Peyer's patch (tissue), 4 donors: ENCODE results near the gene NFATC3. TPM values are rescaled to one million over a fixed set of nuclear protein-coding genes. Genes with fewer than 3 reads are reported as not detected.

Experiments
- DNase-seq, 3 donors: peaks; one replicate each; pipeline ENCODE4 v3.0.0-alpha.2; 2017 to 2019
- H3K27ac ChIP-seq, 4 donors: fragments of 200-600 bp; sonication (generic); one replicate each; pipeline ENCODE4 v1.5.1; 2016 to 2019
- H3K27me3 ChIP-seq, 2 donors: fragments of 200-600 bp; sonication (generic); one replicate each; pipeline ENCODE4 v1.5.1; 2019
- H3K36me3 ChIP-seq, 3 donors: fragments of 200-600 bp; sonication (generic); one replicate each; pipeline ENCODE4 v1.5.1; 2016 to 2019
- H3K4me1 ChIP-seq, 4 donors: fragments of 200-600 bp; sonication (generic); one replicate each; pipeline ENCODE4 v1.5.1; 2016 to 2019
- H3K4me3 ChIP-seq, 4 donors: fragments of 200-600 bp; sonication (generic); 1 replicate in 3 of 4; 2 replicates in 1 of 4; pipeline ENCODE4 v1.5.1; 2016 to 2019; ENCODE audit warnings: mild to moderate bottlenecking in 1 of 4
- H3K9me3 ChIP-seq, 4 donors: fragments of 200-600 bp; sonication (generic); one replicate each; pipeline ENCODE4 v1.5.1; 2016 to 2019; ENCODE audit warnings: mild to moderate bottlenecking in 1 of 4
- POLR2A ChIP-seq, 2 donors: fragments of 450-650 bp; IDR thresholded peaks; one replicate each; pipeline ENCODE4 v1.5.1; 2017; ENCODE audit warnings: antibody characterized with exemption in 2 of 2, mild to moderate bottlenecking in 2 of 2, moderate library complexity in 2 of 2
- total RNA-seq, 4 donors: library from RNA; depleted of rRNA; stranded (reverse); fragments of >200 nt; gene quantifications; one replicate each; pipeline ENCODE4 v1.1.0, GENCODE V29; 2016
- TF ChIP-seq, protein P1 (sequence below), 6 experiments: fragments of 450-650 bp in 4 of 6; fragments of 200-600 bp in 2 of 6; sonication (generic) in 1 of 6; IDR thresholded peaks; one replicate each; pipeline ENCODE4 v1.5.1; 2017 to 2019; ENCODE audit warnings: antibody characterized with exemption in 6 of 6, mild to moderate bottlenecking in 3 of 6, moderate library complexity in 1 of 6

Gene NFATC3
- total RNA-seq, 4 donors from 2014 or later = 40.5 to 72.0 (median 61.0) TPM

DNA sequence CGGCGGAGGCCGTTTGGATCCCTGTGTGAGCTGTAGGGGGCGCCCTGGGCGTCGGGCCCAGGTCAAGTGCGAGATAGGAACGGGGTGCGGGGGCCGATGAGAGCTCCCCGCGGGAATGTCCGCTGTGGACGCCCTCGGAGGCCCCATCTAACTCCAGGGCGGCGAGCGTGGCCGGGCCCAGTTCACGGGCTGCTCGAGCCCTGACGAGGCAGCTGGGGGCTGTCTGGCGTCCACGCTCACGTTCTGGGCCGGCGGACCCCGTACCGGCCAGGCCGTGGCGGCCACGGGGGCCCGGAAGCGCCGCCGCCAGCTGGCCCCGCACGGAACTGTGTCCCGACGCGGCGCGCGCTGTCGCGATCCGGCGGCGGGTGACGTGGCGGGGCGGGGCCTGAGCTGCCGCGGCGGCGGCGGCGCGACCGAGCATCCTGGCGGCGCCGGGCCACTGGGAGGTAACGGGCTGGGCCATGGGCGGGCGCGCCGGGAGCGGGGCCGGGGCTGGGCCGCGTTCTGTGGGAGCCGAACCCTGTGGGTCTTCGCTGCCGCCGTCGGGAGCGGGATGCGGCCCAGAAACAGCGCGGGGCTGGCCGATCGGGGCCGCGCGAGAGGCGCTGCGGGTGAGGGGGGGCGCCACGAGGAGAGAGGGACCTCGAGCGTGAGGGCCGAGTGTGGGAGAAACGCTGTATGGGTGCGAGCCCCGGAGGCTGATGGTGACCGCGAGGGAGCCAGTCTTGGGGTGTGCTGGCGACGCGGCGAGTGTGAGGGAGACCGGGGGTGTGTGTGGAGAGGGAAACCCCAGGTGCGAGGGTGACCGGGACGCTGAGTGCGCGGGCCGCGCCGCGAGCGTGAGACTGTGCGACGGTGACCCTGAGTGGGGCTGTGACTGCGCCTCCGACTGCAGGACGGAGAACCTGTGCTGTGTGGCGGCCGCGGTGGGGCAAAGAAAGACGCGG lies 179.2 kb downstream of the NFATC3 start, which contains the start of gene SLC7A6:
TSS of gene SLC7A6 (plus strand) at position 399 of the 950 bp plus-strand sequence. CDS start 10,201 bp downstream, outside the sequence.
- peak; percentile 81 to 89 (median 85) for DNase-seq
- H3K27me3 ChIP-seq = no peaks in the 10 kb centered on the region
- TF ChIP-seq, protein P1, sequence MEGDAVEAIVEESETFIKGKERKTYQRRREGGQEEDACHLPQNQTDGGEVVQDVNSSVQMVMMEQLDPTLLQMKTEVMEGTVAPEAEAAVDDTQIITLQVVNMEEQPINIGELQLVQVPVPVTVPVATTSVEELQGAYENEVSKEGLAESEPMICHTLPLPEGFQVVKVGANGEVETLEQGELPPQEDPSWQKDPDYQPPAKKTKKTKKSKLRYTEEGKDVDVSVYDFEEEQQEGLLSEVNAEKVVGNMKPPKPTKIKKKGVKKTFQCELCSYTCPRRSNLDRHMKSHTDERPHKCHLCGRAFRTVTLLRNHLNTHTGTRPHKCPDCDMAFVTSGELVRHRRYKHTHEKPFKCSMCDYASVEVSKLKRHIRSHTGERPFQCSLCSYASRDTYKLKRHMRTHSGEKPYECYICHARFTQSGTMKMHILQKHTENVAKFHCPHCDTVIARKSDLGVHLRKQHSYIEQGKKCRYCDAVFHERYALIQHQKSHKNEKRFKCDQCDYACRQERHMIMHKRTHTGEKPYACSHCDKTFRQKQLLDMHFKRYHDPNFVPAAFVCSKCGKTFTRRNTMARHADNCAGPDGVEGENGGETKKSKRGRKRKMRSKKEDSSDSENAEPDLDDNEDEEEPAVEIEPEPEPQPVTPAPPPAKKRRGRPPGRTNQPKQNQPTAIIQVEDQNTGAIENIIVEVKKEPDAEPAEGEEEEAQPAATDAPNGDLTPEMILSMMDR (IDR thresholded peaks at IDR 0.05) = peak; percentile 25 to 75 (median 70)
- peak in 1 of 2 donors; percentile 54 for TF ChIP-seq POLR2A (IDR thresholded peaks at IDR 0.05)
- peak within 1 kb of the TSS; percentile 96 to 99 (median 98) for H3K27ac ChIP-seq
- peak within 1 kb of the TSS; percentile 81 to 91 (median 82) for H3K4me3 ChIP-seq
- peaks cover 0 to 37% (median 9%) of the 10 kb centered on the region in 4 donors for H3K4me1 ChIP-seq
- no peaks in the 10 kb centered on the region for H3K9me3 ChIP-seq
- H3K36me3 ChIP-seq = peaks cover 0 to 11% (median 0%) of the 10 kb centered on the region in 3 donors

DNA sequence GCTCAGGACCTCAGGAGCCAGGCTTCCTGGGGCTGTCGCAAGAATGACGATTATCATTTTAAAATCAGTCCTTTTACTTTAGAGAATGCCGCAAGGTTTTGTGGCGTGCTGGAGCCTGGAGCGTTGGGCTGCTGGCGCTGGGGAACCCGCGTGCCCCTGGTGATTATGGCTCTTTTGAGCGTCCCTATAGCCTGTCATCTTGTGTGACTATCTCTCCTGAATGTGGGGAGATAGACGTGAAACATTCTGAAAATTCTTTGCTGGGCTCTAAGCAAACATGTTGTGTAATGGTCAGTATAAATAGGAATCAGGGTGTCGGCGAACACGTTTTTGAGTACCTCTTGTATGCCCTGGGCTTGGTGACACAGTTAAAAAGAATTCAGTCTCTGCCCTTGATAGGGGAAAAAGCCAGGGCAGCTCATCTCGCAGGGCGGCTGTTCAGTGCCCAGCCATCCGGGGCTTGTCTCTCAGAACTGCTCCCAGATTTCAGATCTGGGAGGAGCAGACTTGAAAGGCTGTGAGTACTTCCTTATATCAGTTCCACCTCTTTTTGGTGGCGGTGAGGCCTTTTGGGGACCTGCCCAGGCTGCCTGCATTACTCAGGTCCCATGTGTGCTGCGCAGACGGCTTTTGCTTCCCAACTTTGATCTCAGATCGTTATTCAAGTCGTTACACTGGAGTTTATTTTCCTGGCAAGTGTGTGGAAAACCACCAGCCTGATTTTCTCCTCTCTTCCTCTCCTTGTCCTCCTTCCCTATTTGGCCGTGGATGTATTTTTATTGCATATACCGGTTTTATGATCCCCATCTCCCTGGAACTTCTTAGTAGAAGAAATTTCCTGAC lies 180.1 kb downstream of the NFATC3 start:
- H3K36me3 ChIP-seq = peaks cover 0 to 2% (median 0%) of the 10 kb centered on the region in 3 donors
- no peaks in the 10 kb centered on the region for H3K9me3 ChIP-seq
- TF ChIP-seq, protein P1 (IDR thresholded peaks at IDR 0.05) = no peak
- TF ChIP-seq POLR2A (IDR thresholded peaks at IDR 0.05) = peak in 1 of 2 donors; percentile 30
- H3K4me3 ChIP-seq = peak overlapping the region; percentile 81 to 91 (median 82)
- peaks cover 0 to 37% (median 9%) of the 10 kb centered on the region in 4 donors for H3K4me1 ChIP-seq
- peak overlapping the region; percentile 96 to 99 (median 98) for H3K27ac ChIP-seq
- H3K27me3 ChIP-seq = no peaks in the 10 kb centered on the region
- peak; percentile 62 to 78 (median 72) for DNase-seq

DNA sequence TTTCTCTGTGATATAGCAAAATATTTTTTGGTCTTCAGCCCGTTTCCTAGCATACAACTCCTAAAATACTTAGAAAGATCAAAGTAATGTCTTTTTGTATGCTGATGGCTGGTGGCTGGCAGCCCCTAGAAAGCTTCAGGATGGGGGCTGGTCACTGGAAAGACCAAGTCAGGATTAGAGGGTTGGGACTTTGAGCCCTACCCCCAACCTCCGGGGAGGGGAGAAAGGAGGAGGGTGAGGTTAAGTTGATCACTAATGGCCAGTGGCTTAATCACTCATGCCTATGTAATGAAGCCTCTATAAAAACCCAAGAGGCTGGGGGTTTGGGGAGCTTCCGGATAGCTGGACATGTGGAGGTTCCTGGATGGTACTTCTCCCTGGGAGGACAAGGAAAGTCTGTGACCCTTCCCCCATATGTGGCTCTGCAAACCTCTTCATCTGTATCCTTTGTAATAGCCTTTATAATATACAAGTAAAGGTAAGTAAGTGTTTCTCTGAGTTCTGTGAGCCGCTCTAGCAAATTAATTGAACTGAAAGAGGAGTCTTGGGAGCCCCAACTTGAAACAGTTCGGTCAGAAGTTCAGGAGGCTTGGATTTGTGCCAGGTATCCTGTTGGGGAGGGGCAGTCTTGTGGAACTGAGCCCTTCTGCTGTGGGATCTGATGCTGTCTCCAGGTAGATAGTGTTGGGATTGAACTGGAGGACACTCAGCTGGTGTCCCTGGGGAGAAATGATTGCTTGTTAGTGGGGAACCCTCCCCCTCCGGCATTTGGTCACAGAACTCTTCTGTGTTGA lies 182.6 kb downstream of the NFATC3 start:
- H3K27me3 ChIP-seq = no peaks in the 10 kb centered on the region
- peaks cover 0 to 37% (median 15%) of the 10 kb centered on the region in 4 donors for H3K4me1 ChIP-seq
- H3K4me3 ChIP-seq = no peak overlapping the region
- no peak for TF ChIP-seq POLR2A (IDR thresholded peaks at IDR 0.05)
- TF ChIP-seq, protein P1 (IDR thresholded peaks at IDR 0.05) = no peak
- H3K36me3 ChIP-seq = no peaks in the 10 kb centered on the region
- DNase-seq = no peak
- H3K27ac ChIP-seq = peak overlapping the region in 1 of 4 donors; percentile 7
- H3K9me3 ChIP-seq = no peaks in the 10 kb centered on the region

DNA sequence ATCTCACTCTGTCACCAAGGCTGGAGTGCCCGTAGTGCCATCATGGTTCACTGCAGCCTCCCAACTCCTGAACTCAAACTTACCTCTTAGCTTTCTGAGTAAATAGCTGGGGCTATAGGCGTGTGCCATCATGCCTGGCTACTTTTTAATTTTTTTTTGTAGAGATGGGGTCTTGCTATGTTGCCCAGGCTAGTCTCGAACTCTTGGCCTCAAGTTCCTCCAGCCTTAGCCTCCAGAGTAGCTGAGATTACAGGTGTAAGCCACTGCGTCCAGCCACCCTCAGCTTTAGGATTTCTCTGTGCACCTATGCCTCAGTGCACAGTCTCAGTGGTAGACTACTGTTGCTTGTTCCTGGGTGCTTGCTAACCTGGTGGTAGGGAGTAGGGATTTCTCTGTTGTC lies 184.6 kb downstream of the NFATC3 start:
- TF ChIP-seq POLR2A (IDR thresholded peaks at IDR 0.05) = no peak
- TF ChIP-seq, protein P1 (IDR thresholded peaks at IDR 0.05) = no peak
- Histone ChIP-seq H3K4me1 (peaks cover 0 to 32% (median 26%) of the 10 kb centered on the region in 4 donors), H3K36me3 (peaks cover 0 to 10% (median 0%) of the 10 kb centered on the region in 3 donors), H3K4me3 (no peak overlapping the region), H3K27ac (no peak overlapping the region), H3K27me3 (no peaks in the 10 kb centered on the region), H3K9me3 (no peaks in the 10 kb centered on the region)
- DNase-seq = no peak
